Keratinocyte (primary cell): Measurements from ENCODE around the gene LDLRAD4. TPM values are rescaled to one million over a fixed set of nuclear protein-coding genes. Genes with fewer than 3 reads are reported as not detected.

Experiments
- DNase-seq: peaks from one replicate; pipeline ENCODE4 v3.0.0-alpha.2; 2011; ENCODE audit warnings: low read depth, missing footprints, low spot score
- FAIRE-seq: peaks from 2 replicates; lab custom pipeline; 2011; peaks lifted over from hg19 to GRCh38; lab: Jason Lieb, UNC
- H2AFZ ChIP-seq: 2 replicates; pipeline ENCODE4 v1.6.0; 2012; ENCODE audit warnings: low read length, control low read depth, inconsistent platforms; ENCODE audit not compliant: control insufficient read depth
- H3K27ac ChIP-seq: 2 replicates; pipeline ENCODE4 v1.5.1; 2011; ENCODE audit warnings: low read length; ENCODE audit not compliant: control insufficient read depth, insufficient read depth
- H3K27me3 ChIP-seq: 3 replicates; pipeline ENCODE4 v1.6.0; 2011; ENCODE audit warnings: low read length; ENCODE audit not compliant: control insufficient read depth, insufficient read depth; ENCODE audit errors: extremely low read depth
- H3K36me3 ChIP-seq, 2 experiments: 2 replicates in 1 of 2; 3 replicates in 1 of 2; pipeline ENCODE4 v1.5.1; 2011; ENCODE audit warnings: low read length in 2 of 2, mild to moderate bottlenecking in 1 of 2; ENCODE audit not compliant: control insufficient read depth in 2 of 2, insufficient read depth in 2 of 2; ENCODE audit errors: extremely low read depth in 1 of 2
- H3K4me1 ChIP-seq: 3 replicates; pipeline ENCODE4 v1.5.1; 2011; ENCODE audit warnings: low read length; ENCODE audit not compliant: control insufficient read depth, insufficient read depth; ENCODE audit errors: extremely low read depth
- H3K4me2 ChIP-seq: 3 replicates; pipeline ENCODE4 v1.6.0; 2011; ENCODE audit warnings: low read depth, low read length; ENCODE audit not compliant: control insufficient read depth, insufficient read depth; ENCODE audit errors: extremely low read depth
- H3K4me3 ChIP-seq, 3 experiments: fragments of 200-600 bp in 1 of 3; sonication (generic) in 1 of 3; 2 replicates in 2 of 3; 3 replicates in 1 of 3; pipeline ENCODE4 v1.5.1; 2011 to 2016; ENCODE audit warnings: low read length in 3 of 3, mild to moderate bottlenecking in 3 of 3, control low read depth in 2 of 3, inconsistent platforms in 1 of 3, low read depth in 1 of 3, mixed read lengths in 1 of 3, mixed run types in 1 of 3, moderate library complexity in 1 of 3; ENCODE audit not compliant: control insufficient read depth in 2 of 3, insufficient read depth in 2 of 3; ENCODE audit errors: extremely low read depth in 1 of 3
- H3K79me2 ChIP-seq: 2 replicates; pipeline ENCODE4 v1.6.0; 2012; ENCODE audit warnings: low read length; ENCODE audit not compliant: control insufficient read depth, insufficient read depth
- H3K9ac ChIP-seq: 3 replicates; pipeline ENCODE4 v1.6.0; 2011; ENCODE audit warnings: low read length; ENCODE audit not compliant: control insufficient read depth, insufficient read depth; ENCODE audit errors: extremely low read depth
- H3K9me1 ChIP-seq: 3 replicates; pipeline ENCODE4 v1.6.0; 2011; ENCODE audit warnings: low read length; ENCODE audit not compliant: control insufficient read depth, insufficient read depth; ENCODE audit errors: extremely low read depth
- H3K9me3 ChIP-seq: 2 replicates; pipeline ENCODE4 v1.5.1; 2012; ENCODE audit warnings: low read depth, low read length; ENCODE audit not compliant: control insufficient read depth
- H4K20me1 ChIP-seq: 3 replicates; pipeline ENCODE4 v1.6.0; 2011; ENCODE audit warnings: low read length; ENCODE audit not compliant: control insufficient read depth, insufficient read depth; ENCODE audit errors: extremely low read depth
- EZH2 ChIP-seq: IDR thresholded peaks from one replicate; pipeline ENCODE4 v1.6.1; 2012; ENCODE audit warnings: inconsistent platforms, mild to moderate bottlenecking, low read length, moderate library complexity
- dilution Hi-C: fragments of 300-500 bp; cut with MboI; formaldehyde crosslinking; loops from one replicate; pipeline ENCODE4 v1.7.0; 2020; ENCODE audit warnings: low sequenced_read_pairs; ENCODE audit not compliant: extremely low pct_ligation_motif_present
- polyA plus RNA-seq, 5 experiments: library from polyadenylated mRNA; depleted of rRNA in 3 of 5; stranded (reverse) in 3 of 5; stranded (forward) in 1 of 5; unstranded in 1 of 5; fragments of >200 nt; gene quantifications; 1 replicate in 1 of 5; 2 replicates in 3 of 5; 3 replicates in 1 of 5; pipeline versions ENCODE4 v1.2.1 to v1.2.3, GENCODE V29; 2011 to 2012; ENCODE audit warnings: missing spikeins in 2 of 5, low read depth in 1 of 5, low replicate concordance in 1 of 5
- TF ChIP-seq, protein P1 (sequence below), 3 experiments: IDR thresholded peaks in 1 of 3; conservative IDR thresholded peaks in 1 of 3; optimal IDR thresholded peaks in 1 of 3; 2 replicates in 2 of 3; 3 replicates in 1 of 3; pipeline versions ENCODE3 to v1.5.1; 2011; ENCODE audit warnings: low read length in 3 of 3, mild to moderate bottlenecking in 3 of 3, moderate library complexity in 2 of 3, control low read depth in 1 of 3, inconsistent platforms in 1 of 3; ENCODE audit not compliant: insufficient read depth in 2 of 3; ENCODE audit errors: extremely low read depth in 1 of 3

Gene LDLRAD4
- polyA plus RNA-seq, 1 donor (not counting 4 experiments of a cell fraction or from before 2014, with no cell fraction given), result not detected

GRCh38 chr18:13539843-13540476 lies 321.4 kb downstream of the LDLRAD4 start:
- Histone ChIP-seq H3K27me3 (no peaks in the 10 kb centered on the region), H3K9me3 (no peaks in the 10 kb centered on the region), H3K27ac (no peak overlapping the region), H4K20me1 (no peaks in the 10 kb centered on the region), H3K4me2 (no peak overlapping the region), H3K4me1 (no peaks in the 10 kb centered on the region), H3K4me3 (no peak overlapping the region), H3K79me2 (no peaks in the 10 kb centered on the region), H2AFZ (no peak overlapping the region), H3K9ac (no peak overlapping the region), H3K9me1 (no peaks in the 10 kb centered on the region), H3K36me3 (no peaks in the 10 kb centered on the region)
- TF ChIP-seq, protein P1, sequence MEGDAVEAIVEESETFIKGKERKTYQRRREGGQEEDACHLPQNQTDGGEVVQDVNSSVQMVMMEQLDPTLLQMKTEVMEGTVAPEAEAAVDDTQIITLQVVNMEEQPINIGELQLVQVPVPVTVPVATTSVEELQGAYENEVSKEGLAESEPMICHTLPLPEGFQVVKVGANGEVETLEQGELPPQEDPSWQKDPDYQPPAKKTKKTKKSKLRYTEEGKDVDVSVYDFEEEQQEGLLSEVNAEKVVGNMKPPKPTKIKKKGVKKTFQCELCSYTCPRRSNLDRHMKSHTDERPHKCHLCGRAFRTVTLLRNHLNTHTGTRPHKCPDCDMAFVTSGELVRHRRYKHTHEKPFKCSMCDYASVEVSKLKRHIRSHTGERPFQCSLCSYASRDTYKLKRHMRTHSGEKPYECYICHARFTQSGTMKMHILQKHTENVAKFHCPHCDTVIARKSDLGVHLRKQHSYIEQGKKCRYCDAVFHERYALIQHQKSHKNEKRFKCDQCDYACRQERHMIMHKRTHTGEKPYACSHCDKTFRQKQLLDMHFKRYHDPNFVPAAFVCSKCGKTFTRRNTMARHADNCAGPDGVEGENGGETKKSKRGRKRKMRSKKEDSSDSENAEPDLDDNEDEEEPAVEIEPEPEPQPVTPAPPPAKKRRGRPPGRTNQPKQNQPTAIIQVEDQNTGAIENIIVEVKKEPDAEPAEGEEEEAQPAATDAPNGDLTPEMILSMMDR (optimal IDR thresholded peaks at IDR 0.05 in 1 of 3, IDR thresholded peaks at IDR 0.05 in 1 of 3, conservative IDR thresholded peaks at IDR 0.05 in 1 of 3; ENCODE audit: extremely low read depth in 1 of 3, insufficient read depth in 2 of 3, low read length in 3 of 3), result no peak
- no peak for TF ChIP-seq EZH2
- dilution Hi-C loops, result no loop called here
- no peak for FAIRE-seq
- DNase-seq, result no peak

- no peaks in the 10 kb centered on the region for H3K79me2 ChIP-seq
- H4K20me1 ChIP-seq, result no peaks in the 10 kb centered on the region
- H3K4me1 ChIP-seq, result no peaks in the 10 kb centered on the region
- DNase-seq (no peak), FAIRE-seq (no peak)
- no peak overlapping the region for H3K4me2 ChIP-seq
- H3K27me3 ChIP-seq, result no peaks in the 10 kb centered on the region
- no peaks in the 10 kb centered on the region for H3K36me3 ChIP-seq
- no peaks in the 10 kb centered on the region for H3K9me3 ChIP-seq
- dilution Hi-C loops, result no loop called here
- no peak overlapping the region for H3K27ac ChIP-seq
- H3K4me3 ChIP-seq, result no peak overlapping the region
- H2AFZ ChIP-seq, result no peak overlapping the region
- no peak for TF ChIP-seq EZH2
- TF ChIP-seq, protein P1 (optimal IDR thresholded peaks at IDR 0.05 in 1 of 3, IDR thresholded peaks at IDR 0.05 in 1 of 3, conservative IDR thresholded peaks at IDR 0.05 in 1 of 3; ENCODE audit: extremely low read depth in 1 of 3, insufficient read depth in 2 of 3, low read length in 3 of 3), result no peak
- no peak overlapping the region for H3K9ac ChIP-seq
- H3K9me1 ChIP-seq, result no peaks in the 10 kb centered on the region
These were observed 322.1 kb downstream of the LDLRAD4 start for GRCh38 chr18:13540477-13541182.
